HG03521 (cell line): ENCODE data around the gene SPATA31D3.
"Not testable (repeated sequence)": the region's sequence is repeated elsewhere in the genome, so short reads cannot be mapped to it uniquely, and the experiment has no call there.

Experiments used
- ATAC-seq: cut with Tn5 transposase; IDR thresholded peaks from one replicate; pipeline ENCODE4 v1.9.1; 2021; ENCODE audit warnings: mild to moderate bottlenecking, moderate library complexity; ENCODE audit not compliant: unreplicated experiment

SPATA31D3 gene

GRCh38 chr9:81943393-81943792 lies at the start of gene SPATA31D3:
TSS of gene SPATA31D3 (plus strand) at chr9:81943500. CDS start at chr9:81943586, 86 bp downstream.
- not testable (repeated sequence) for ATAC-seq

- no peak for ATAC-seq
Measured at GRCh38 chr9:81893929-81894328, 49.4 kb upstream of the SPATA31D3 start.

- no peak for ATAC-seq
Measured at GRCh38 chr9:81894891-81895290, 48.4 kb upstream of the SPATA31D3 start.

- ATAC-seq: no peak
Measured at GRCh38 chr9:81896070-81896469, 47.2 kb upstream of the SPATA31D3 start.

- no peak for ATAC-seq
Measured at GRCh38 chr9:81898851-81899250, 44.4 kb upstream of the SPATA31D3 start.

GRCh38 chr9:81902196-81902595 lies 41.1 kb upstream of the SPATA31D3 start:
- no peak for ATAC-seq

GRCh38 chr9:81902626-81903025 lies 40.7 kb upstream of the SPATA31D3 start:
- no peak for ATAC-seq

GRCh38 chr9:81906671-81907070 lies 36.6 kb upstream of the SPATA31D3 start:
- ATAC-seq: no peak

GRCh38 chr9:81912135-81912534 lies 31.2 kb upstream of the SPATA31D3 start:
- ATAC-seq: no peak

GRCh38 chr9:81915801-81916505 lies 27.3 kb upstream of the SPATA31D3 start:
- no peak for ATAC-seq

GRCh38 chr9:81918507-81918906 lies 24.8 kb upstream of the SPATA31D3 start:
- not testable (repeated sequence) for ATAC-seq

GRCh38 chr9:81928305-81928704 lies 15.0 kb upstream of the SPATA31D3 start, which contains the start of gene SPATA31D4:
TSS of gene SPATA31D4 (plus strand) at chr9:81928428. CDS start at chr9:81928514, 86 bp downstream.
- not testable (repeated sequence) for ATAC-seq

- not testable (repeated sequence) for ATAC-seq
Measured at GRCh38 chr9:81930147-81930546, 13.2 kb upstream of the SPATA31D3 start.

- ATAC-seq: not testable (repeated sequence)
Measured at GRCh38 chr9:81933547-81933946, 9.8 kb upstream of the SPATA31D3 start.

- not testable (repeated sequence) for ATAC-seq
Measured at GRCh38 chr9:81948650-81949049, 5.3 kb downstream of the SPATA31D3 start.

GRCh38 chr9:81953096-81953495 lies 9.8 kb downstream of the SPATA31D3 start:
- ATAC-seq: no peak

GRCh38 chr9:81955625-81956024 lies 12.3 kb downstream of the SPATA31D3 start:
- no peak for ATAC-seq

- no peak for ATAC-seq
Measured at GRCh38 chr9:81964218-81965171, 21.2 kb downstream of the SPATA31D3 start.

GRCh38 chr9:81968026-81968425 lies 24.7 kb downstream of the SPATA31D3 start:
- no peak for ATAC-seq

GRCh38 chr9:81969971-81970370 lies 26.7 kb downstream of the SPATA31D3 start:
- no peak for ATAC-seq

GRCh38 chr9:81971727-81972126 lies 28.4 kb downstream of the SPATA31D3 start:
- no peak for ATAC-seq

GRCh38 chr9:81974764-81975163 lies 31.5 kb downstream of the SPATA31D3 start:
- no peak for ATAC-seq
